Measurements from ENCODE around the gene SLC22A16.

Gene SLC22A16

GRCh38 chr6:110440026-110440425 lies 36.4 kb downstream of the SLC22A16 start:
- no peak overlapping the region for H3K27ac ChIP-seq

GRCh38 chr6:110439356-110439755 lies 37.1 kb downstream of the SLC22A16 start:
- ChIA-PET POLR2A (ENCODE audit: low non-redundant PET) (no interaction called here), CTCF (no interaction called here)
- TF ChIP-seq CTCF (conservative IDR thresholded peaks at IDR 0.05; ENCODE audit: low read depth) = no peak
- DNase-seq (ENCODE audit: low spot score) = no peak
- no peak overlapping the region for H3K27ac ChIP-seq

More at GRCh38 chr6:110440026-110440425, 36.4 kb downstream of the SLC22A16 start:
- no peak for TF ChIP-seq CTCF (conservative IDR thresholded peaks at IDR 0.05; ENCODE audit: low read depth)
- POLR2A ChIA-PET (ENCODE audit: low non-redundant PET) = no interaction called here
- CTCF ChIA-PET = interaction anchor here (0.5 kb wide), 1 partner anchor 52 kb away, joined by 3 read pairs; no protein-coding TSS in a partner anchor
- DNase-seq (ENCODE audit: low spot score) = no peak

GRCh38 chr6:110434961-110435602 lies 41.3 kb downstream of the SLC22A16 start:
- POLR2A ChIA-PET (ENCODE audit: low non-redundant PET) = no interaction called here
- DNase-seq (ENCODE audit: low spot score) = no peak
- no peak for TF ChIP-seq CTCF (conservative IDR thresholded peaks at IDR 0.05; ENCODE audit: low read depth)
- no peak overlapping the region for H3K27ac ChIP-seq
- CTCF ChIA-PET = no interaction called here

- DNase-seq (ENCODE audit: low spot score) = no peak
- H3K27ac ChIP-seq = no peak overlapping the region
- ChIA-PET POLR2A (ENCODE audit: low non-redundant PET) (no interaction called here), CTCF (no interaction called here)
- TF ChIP-seq CTCF (conservative IDR thresholded peaks at IDR 0.05; ENCODE audit: low read depth) = no peak
These were observed 44.0 kb downstream of the SLC22A16 start for GRCh38 chr6:110432285-110432900.

GRCh38 chr6:110430741-110431140 lies 45.7 kb downstream of the SLC22A16 start:
- CTCF ChIA-PET = no interaction called here
- no peak overlapping the region for H3K27ac ChIP-seq
- no peak for TF ChIP-seq CTCF (conservative IDR thresholded peaks at IDR 0.05; ENCODE audit: low read depth)
- DNase-seq (ENCODE audit: low spot score) = no peak
- POLR2A ChIA-PET (ENCODE audit: low non-redundant PET) = no interaction called here

GRCh38 chr6:110430236-110430635 lies 46.2 kb downstream of the SLC22A16 start:
- ChIA-PET CTCF (no interaction called here), POLR2A (ENCODE audit: low non-redundant PET) (no interaction called here)
- H3K27ac ChIP-seq = no peak overlapping the region
- no peak for DNase-seq (ENCODE audit: low spot score)
- TF ChIP-seq CTCF (conservative IDR thresholded peaks at IDR 0.05; ENCODE audit: low read depth) = no peak

All from RWPE1 (cell line).